Tibial nerve (tissue), 4 donors: ENCODE results near the gene NR2F6.
"Not testable (repeated sequence)": the region's sequence is repeated elsewhere in the genome, so short reads cannot be mapped to it uniquely, and the experiment has no call there.

ENCODE experiments used
- EP300 ChIP-seq, 2 donors: sonication (generic); formaldehyde crosslinking; IDR thresholded peaks; one replicate each; pipeline ENCODE4 v1.6.1; 2017; ENCODE audit warnings: antibody characterized with exemption in 2 of 2, mild to moderate bottlenecking in 1 of 2
- POLR2A ChIP-seq, 2 donors: fragments of 450-650 bp; IDR thresholded peaks; one replicate each; pipeline ENCODE4 v1.6.1; 2017; ENCODE audit warnings: antibody characterized with exemption in 2 of 2, mild to moderate bottlenecking in 2 of 2, moderate library complexity in 2 of 2
- TF ChIP-seq, protein P1 (sequence below), 5 experiments: fragments of 200-600 bp in 3 of 5; fragments of 450-650 bp in 2 of 5; sonication (generic) in 3 of 5; IDR thresholded peaks; one replicate each; pipeline ENCODE4 v1.5.1; 2016 to 2019; ENCODE audit warnings: antibody characterized with exemption in 5 of 5, mild to moderate bottlenecking in 3 of 5, moderate library complexity in 2 of 5

DNA sequence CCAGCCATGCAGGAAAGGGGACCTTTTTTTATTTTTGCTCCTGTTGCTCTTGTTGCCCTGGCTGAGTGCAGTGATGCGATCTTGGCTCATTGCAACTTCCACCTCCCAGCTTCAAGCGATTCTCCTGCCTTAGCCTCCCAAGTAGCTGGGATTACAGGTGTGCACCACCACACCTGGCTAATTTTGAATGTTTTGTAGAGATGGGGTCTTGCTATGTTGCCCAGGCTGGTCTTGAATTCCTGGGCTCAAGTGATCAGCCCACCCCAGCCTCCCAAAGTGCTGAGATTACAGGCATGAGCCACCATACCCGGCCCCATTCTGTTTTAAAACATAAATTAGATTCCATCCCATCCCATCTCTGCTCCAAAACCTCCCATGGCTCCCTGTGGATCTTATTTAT is 29.2 kb upstream of the NR2F6 start:
- TF ChIP-seq, protein P1, sequence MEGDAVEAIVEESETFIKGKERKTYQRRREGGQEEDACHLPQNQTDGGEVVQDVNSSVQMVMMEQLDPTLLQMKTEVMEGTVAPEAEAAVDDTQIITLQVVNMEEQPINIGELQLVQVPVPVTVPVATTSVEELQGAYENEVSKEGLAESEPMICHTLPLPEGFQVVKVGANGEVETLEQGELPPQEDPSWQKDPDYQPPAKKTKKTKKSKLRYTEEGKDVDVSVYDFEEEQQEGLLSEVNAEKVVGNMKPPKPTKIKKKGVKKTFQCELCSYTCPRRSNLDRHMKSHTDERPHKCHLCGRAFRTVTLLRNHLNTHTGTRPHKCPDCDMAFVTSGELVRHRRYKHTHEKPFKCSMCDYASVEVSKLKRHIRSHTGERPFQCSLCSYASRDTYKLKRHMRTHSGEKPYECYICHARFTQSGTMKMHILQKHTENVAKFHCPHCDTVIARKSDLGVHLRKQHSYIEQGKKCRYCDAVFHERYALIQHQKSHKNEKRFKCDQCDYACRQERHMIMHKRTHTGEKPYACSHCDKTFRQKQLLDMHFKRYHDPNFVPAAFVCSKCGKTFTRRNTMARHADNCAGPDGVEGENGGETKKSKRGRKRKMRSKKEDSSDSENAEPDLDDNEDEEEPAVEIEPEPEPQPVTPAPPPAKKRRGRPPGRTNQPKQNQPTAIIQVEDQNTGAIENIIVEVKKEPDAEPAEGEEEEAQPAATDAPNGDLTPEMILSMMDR (IDR thresholded peaks at IDR 0.05) = not testable (repeated sequence)
- TF ChIP-seq POLR2A, EP300 (IDR thresholded peaks at IDR 0.05): not testable (repeated sequence)
